DND-41 (cell line): ENCODE measurements around the gene DNAAF9.

Experiments used
- CTCF ChIP-seq: IDR thresholded peaks from 2 replicates; pipeline ENCODE4 v1.5.1; 2012; ENCODE audit warnings: borderline replicate concordance, low read length, moderate library complexity, mild to moderate bottlenecking; ENCODE audit not compliant: poor library complexity, severe bottlenecking; ENCODE audit errors: extremely low read depth
- EZH2 ChIP-seq: IDR thresholded peaks from 3 replicates; pipeline ENCODE4 v1.6.1; 2012; ENCODE audit warnings: borderline replicate concordance, low read depth, mild to moderate bottlenecking, moderate library complexity, low read length, inconsistent platforms; ENCODE audit not compliant: severe bottlenecking

DNA sequence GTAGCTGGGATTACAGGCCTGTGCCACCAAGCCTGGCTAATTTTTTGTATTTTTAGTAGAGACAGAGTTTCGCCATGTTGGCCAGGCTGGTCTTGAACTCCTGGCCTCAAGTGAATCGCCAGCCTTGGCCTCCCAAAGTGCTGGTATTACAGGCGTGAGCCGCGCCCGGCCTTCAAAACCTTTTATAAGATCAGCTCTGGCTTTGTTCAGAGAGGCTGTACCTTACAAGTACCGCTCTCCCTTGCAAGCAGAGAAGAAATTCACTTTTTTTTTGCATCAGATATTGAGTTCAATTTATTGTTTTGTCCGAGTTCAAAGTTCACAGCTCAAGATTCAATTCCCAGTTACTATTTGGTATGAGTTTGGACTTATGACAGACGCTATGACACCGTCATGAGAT lies 1.9 kb upstream of the DNAAF9 start:
- TF ChIP-seq CTCF (no peak), EZH2 (no peak)
